AG04450 (cell line): ENCODE data around the gene PRUNE2. TPM values are rescaled to one million over a fixed set of nuclear protein-coding genes. Genes with fewer than 3 reads are reported as not detected.
"Not testable (repeated sequence)": the region's sequence is repeated elsewhere in the genome, so short reads cannot be mapped to it uniquely, and the experiment has no call there.

Source experiments
- CTCF ChIA-PET: fragments of 300-600, 350-600 bp; formaldehyde crosslinking; extraction: SDS; loops from one replicate; lab custom pipeline; 2022; ENCODE audit warnings: antibody characterized with exemption, inconsistent platforms; lab: Charles Lee
- POLR2A ChIA-PET: fragments of 350-600 bp; formaldehyde crosslinking; extraction: SDS; loops from one replicate; lab custom pipeline; 2021; ENCODE audit warnings: antibody characterized with exemption, inconsistent platforms; lab: Yijun Ruan, JAX
- DNase-seq: peaks from one replicate; pipeline ENCODE4 v3.0.0-alpha.2; 2011; ENCODE audit warnings: low read depth, low spot score
- H3K27ac ChIP-seq: one replicate; pipeline ENCODE4 v1.5.1; 2012; ENCODE audit warnings: low read depth, low read length, control low read depth
- H3K27me3 ChIP-seq: one replicate; pipeline ENCODE4 v1.6.0; 2012; ENCODE audit warnings: low read length; ENCODE audit not compliant: control insufficient read depth, insufficient read depth
- H3K4me3 ChIP-seq: 2 replicates; pipeline ENCODE4 v1.5.1; 2011; ENCODE audit warnings: mild to moderate bottlenecking, low read depth, low read length, control low read depth
- H3K9me3 ChIP-seq: 2 replicates; pipeline ENCODE4 v1.5.1; 2012; ENCODE audit warnings: low read length; ENCODE audit not compliant: control insufficient read depth, insufficient read depth
- polyA plus RNA-seq: library from polyadenylated mRNA; depleted of rRNA; stranded (reverse); fragments of >200 nt; gene quantifications from 2 replicates; pipeline ENCODE4 v1.2.3, GENCODE V29; 2011
- TF ChIP-seq, protein P1 (sequence below): IDR thresholded peaks from 2 replicates; pipeline ENCODE4 v1.5.1; 2011; ENCODE audit warnings: low read depth, low read length, control low read depth, inconsistent platforms

The PRUNE2 gene
- polyA plus RNA-seq, 1 experiment, result 1.1 TPM

DNA sequence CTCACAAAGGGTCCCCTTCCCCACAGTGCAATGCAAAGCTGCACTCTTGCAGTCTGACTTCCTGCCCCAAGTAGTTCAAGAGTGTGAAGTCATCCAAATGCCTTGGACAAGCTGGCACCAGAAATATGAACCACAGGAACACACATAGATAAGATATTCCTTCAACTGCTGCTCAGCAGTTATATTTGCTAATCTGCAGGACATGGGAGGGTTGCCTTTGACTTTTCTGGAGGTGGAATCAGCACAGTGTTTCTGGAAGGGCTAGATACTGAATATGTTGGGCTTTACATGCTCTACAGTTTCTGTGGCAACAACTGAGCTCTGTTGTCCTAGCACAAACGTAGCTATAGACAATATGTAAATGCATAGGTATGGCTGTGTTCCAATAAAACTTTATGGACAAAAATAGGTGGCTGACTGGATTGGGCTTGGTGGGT lies 238.4 kb downstream of the PRUNE2 start:
- H3K27me3 ChIP-seq, result peaks cover 4% of the 10 kb centered on the region
- no peaks in the 10 kb centered on the region for H3K9me3 ChIP-seq
- TF ChIP-seq, protein P1, sequence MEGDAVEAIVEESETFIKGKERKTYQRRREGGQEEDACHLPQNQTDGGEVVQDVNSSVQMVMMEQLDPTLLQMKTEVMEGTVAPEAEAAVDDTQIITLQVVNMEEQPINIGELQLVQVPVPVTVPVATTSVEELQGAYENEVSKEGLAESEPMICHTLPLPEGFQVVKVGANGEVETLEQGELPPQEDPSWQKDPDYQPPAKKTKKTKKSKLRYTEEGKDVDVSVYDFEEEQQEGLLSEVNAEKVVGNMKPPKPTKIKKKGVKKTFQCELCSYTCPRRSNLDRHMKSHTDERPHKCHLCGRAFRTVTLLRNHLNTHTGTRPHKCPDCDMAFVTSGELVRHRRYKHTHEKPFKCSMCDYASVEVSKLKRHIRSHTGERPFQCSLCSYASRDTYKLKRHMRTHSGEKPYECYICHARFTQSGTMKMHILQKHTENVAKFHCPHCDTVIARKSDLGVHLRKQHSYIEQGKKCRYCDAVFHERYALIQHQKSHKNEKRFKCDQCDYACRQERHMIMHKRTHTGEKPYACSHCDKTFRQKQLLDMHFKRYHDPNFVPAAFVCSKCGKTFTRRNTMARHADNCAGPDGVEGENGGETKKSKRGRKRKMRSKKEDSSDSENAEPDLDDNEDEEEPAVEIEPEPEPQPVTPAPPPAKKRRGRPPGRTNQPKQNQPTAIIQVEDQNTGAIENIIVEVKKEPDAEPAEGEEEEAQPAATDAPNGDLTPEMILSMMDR, result no peak
- no peak overlapping the region for H3K27ac ChIP-seq
- POLR2A ChIA-PET, result no interaction called here
- CTCF ChIA-PET, result interaction anchor here (0.8 to 1.3 kb wide), 3 partner anchors 17 to 36 kb away, joined by 3 to 4 read pairs (median 4); no protein-coding TSS in a partner anchor
- H3K4me3 ChIP-seq, result no peak overlapping the region
- DNase-seq, result no peak

GRCh38 chr9:76665966-76666365 lies 239.9 kb downstream of the PRUNE2 start:
- TF ChIP-seq, protein P1, result peak; percentile 34
- H3K9me3 ChIP-seq, DNase-seq, H3K4me3 ChIP-seq, H3K27ac ChIP-seq, H3K27me3 ChIP-seq, POLR2A ChIA-PET: not testable (repeated sequence)
- CTCF ChIA-PET, result interaction anchor here (0.7 kb wide), 1 partner anchor 12 kb away, joined by 3 read pairs; no protein-coding TSS in a partner anchor

- H3K4me3 ChIP-seq, result no peak overlapping the region
- H3K27me3 ChIP-seq, result peaks cover 4% of the 10 kb centered on the region
- TF ChIP-seq, protein P1, result no peak
- no peak overlapping the region for H3K27ac ChIP-seq
- POLR2A ChIA-PET, result no interaction called here
- CTCF ChIA-PET, result no interaction called here
- no peaks in the 10 kb centered on the region for H3K9me3 ChIP-seq
- DNase-seq, result no peak
Observed at GRCh38 chr9:76665458-76665857, 240.5 kb downstream of the PRUNE2 start.

GRCh38 chr9:76664120-76664519 lies 241.8 kb downstream of the PRUNE2 start:
- CTCF ChIA-PET, result interaction anchor here (0.9 kb wide), 1 partner anchor 26 kb away, joined by 3 read pairs; no protein-coding TSS in a partner anchor

More at GRCh38 chr9:76664120-76664519, 241.8 kb downstream of the PRUNE2 start:
- no peak for DNase-seq
- H3K4me3 ChIP-seq, result no peak overlapping the region
- POLR2A ChIA-PET, result no interaction called here
- H3K9me3 ChIP-seq, result no peaks in the 10 kb centered on the region
- TF ChIP-seq, protein P1, result no peak
- peaks cover 4% of the 10 kb centered on the region for H3K27me3 ChIP-seq
- H3K27ac ChIP-seq, result no peak overlapping the region
